ENCODE data around the gene NEGR1.

Gene NEGR1

GRCh38 chr1:71986160-71986559, 296.2 kb downstream of the NEGR1 start:
- Histone ChIP-seq H3K4me1 (ENCODE audit: control insufficient read depth, insufficient read depth, low read length) (peaks cover 5% of the 10 kb centered on the region), H3K4me3 (ENCODE audit: low read length) (no peak overlapping the region), H3K9ac (ENCODE audit: low read depth, low read length) (no peak overlapping the region), H3K4me2 (ENCODE audit: low read length) (no peak overlapping the region), H3K36me3 (ENCODE audit: insufficient read depth, low read length) (no peaks in the 10 kb centered on the region), H3K27me3 (ENCODE audit: control insufficient read depth, insufficient read depth, low read length) (no peaks in the 10 kb centered on the region), H3K9me3 (replicated peaks; ENCODE audit: low read length) (no peaks in the 10 kb centered on the region)

GRCh38 chr1:71980556-71980955, 301.8 kb downstream of the NEGR1 start:
- no peak overlapping the region for H3K9ac ChIP-seq (ENCODE audit: low read depth, low read length)
- H3K4me2 ChIP-seq (ENCODE audit: low read length) = no peak overlapping the region
- H3K4me1 ChIP-seq (ENCODE audit: control insufficient read depth, insufficient read depth, low read length) = no peaks in the 10 kb centered on the region
- no peaks in the 10 kb centered on the region for H3K36me3 ChIP-seq (ENCODE audit: insufficient read depth, low read length)
- H3K9me3 ChIP-seq (replicated peaks; ENCODE audit: low read length) = no peaks in the 10 kb centered on the region
- no peak overlapping the region for H3K4me3 ChIP-seq (ENCODE audit: low read length)
- H3K27me3 ChIP-seq (ENCODE audit: control insufficient read depth, insufficient read depth, low read length) = no peaks in the 10 kb centered on the region

- no peak overlapping the region for H3K4me2 ChIP-seq (ENCODE audit: low read length)
- no peaks in the 10 kb centered on the region for H3K9me3 ChIP-seq (replicated peaks; ENCODE audit: low read length)
- H3K27me3 ChIP-seq (ENCODE audit: control insufficient read depth, insufficient read depth, low read length) = no peaks in the 10 kb centered on the region
These were observed 302.5 kb downstream of the NEGR1 start for GRCh38 chr1:71979882-71980281.

GRCh38 chr1:71967670-71968069, 314.7 kb downstream of the NEGR1 start:
- no peaks in the 10 kb centered on the region for H3K9me3 ChIP-seq (replicated peaks; ENCODE audit: low read length)
- H3K4me3 ChIP-seq (ENCODE audit: low read length) = no peak overlapping the region
- H3K4me1 ChIP-seq (ENCODE audit: control insufficient read depth, insufficient read depth, low read length) = no peaks in the 10 kb centered on the region
- H3K9ac ChIP-seq (ENCODE audit: low read depth, low read length) = no peak overlapping the region
- H3K36me3 ChIP-seq (ENCODE audit: insufficient read depth, low read length) = no peaks in the 10 kb centered on the region
- H3K27me3 ChIP-seq (ENCODE audit: control insufficient read depth, insufficient read depth, low read length) = no peaks in the 10 kb centered on the region
- H3K4me2 ChIP-seq (ENCODE audit: low read length) = no peak overlapping the region

More at GRCh38 chr1:71979882-71980281, 302.5 kb downstream of the NEGR1 start:
- no peaks in the 10 kb centered on the region for H3K36me3 ChIP-seq (ENCODE audit: insufficient read depth, low read length)
- no peak overlapping the region for H3K4me3 ChIP-seq (ENCODE audit: low read length)
- H3K4me1 ChIP-seq (ENCODE audit: control insufficient read depth, insufficient read depth, low read length) = no peaks in the 10 kb centered on the region
- H3K9ac ChIP-seq (ENCODE audit: low read depth, low read length) = no peak overlapping the region

GRCh38 chr1:71964188-71964587, 318.2 kb downstream of the NEGR1 start:
- Histone ChIP-seq H3K9ac (ENCODE audit: low read depth, low read length) (no peak overlapping the region), H3K27me3 (ENCODE audit: control insufficient read depth, insufficient read depth, low read length) (no peaks in the 10 kb centered on the region), H3K4me1 (ENCODE audit: control insufficient read depth, insufficient read depth, low read length) (no peaks in the 10 kb centered on the region), H3K4me3 (ENCODE audit: low read length) (no peak overlapping the region), H3K9me3 (replicated peaks; ENCODE audit: low read length) (no peaks in the 10 kb centered on the region), H3K36me3 (ENCODE audit: insufficient read depth, low read length) (no peaks in the 10 kb centered on the region), H3K4me2 (ENCODE audit: low read length) (no peak overlapping the region)

- Histone ChIP-seq H3K36me3 (ENCODE audit: insufficient read depth, low read length) (no peaks in the 10 kb centered on the region), H3K4me1 (ENCODE audit: control insufficient read depth, insufficient read depth, low read length) (no peaks in the 10 kb centered on the region), H3K9ac (ENCODE audit: low read depth, low read length) (no peak overlapping the region), H3K27me3 (ENCODE audit: control insufficient read depth, insufficient read depth, low read length) (no peaks in the 10 kb centered on the region), H3K9me3 (replicated peaks; ENCODE audit: low read length) (no peaks in the 10 kb centered on the region), H3K4me3 (ENCODE audit: low read length) (no peak overlapping the region), H3K4me2 (ENCODE audit: low read length) (peak overlapping the region; percentile 47)
These were observed 325.6 kb downstream of the NEGR1 start for GRCh38 chr1:71956613-71957285.

GRCh38 chr1:71950579-71950978, 331.8 kb downstream of the NEGR1 start:
- H3K27me3 ChIP-seq (ENCODE audit: control insufficient read depth, insufficient read depth, low read length) = no peaks in the 10 kb centered on the region

GRCh38 chr1:71949681-71950080, 332.7 kb downstream of the NEGR1 start:
- Histone ChIP-seq H3K27me3 (ENCODE audit: control insufficient read depth, insufficient read depth, low read length) (no peaks in the 10 kb centered on the region), H3K9ac (ENCODE audit: low read depth, low read length) (no peak overlapping the region), H3K9me3 (replicated peaks; ENCODE audit: low read length) (no peaks in the 10 kb centered on the region), H3K4me2 (ENCODE audit: low read length) (no peak overlapping the region), H3K4me1 (ENCODE audit: control insufficient read depth, insufficient read depth, low read length) (no peaks in the 10 kb centered on the region), H3K36me3 (ENCODE audit: insufficient read depth, low read length) (no peaks in the 10 kb centered on the region), H3K4me3 (ENCODE audit: low read length) (no peak overlapping the region)

More at GRCh38 chr1:71950579-71950978, 331.8 kb downstream of the NEGR1 start:
- Histone ChIP-seq H3K9ac (ENCODE audit: low read depth, low read length) (no peak overlapping the region), H3K36me3 (ENCODE audit: insufficient read depth, low read length) (no peaks in the 10 kb centered on the region), H3K4me1 (ENCODE audit: control insufficient read depth, insufficient read depth, low read length) (no peaks in the 10 kb centered on the region), H3K4me2 (ENCODE audit: low read length) (no peak overlapping the region), H3K9me3 (replicated peaks; ENCODE audit: low read length) (no peaks in the 10 kb centered on the region), H3K4me3 (ENCODE audit: low read length) (no peak overlapping the region)

GRCh38 chr1:71948561-71948960, 333.8 kb downstream of the NEGR1 start:
- no peak overlapping the region for H3K4me2 ChIP-seq (ENCODE audit: low read length)
- no peaks in the 10 kb centered on the region for H3K27me3 ChIP-seq (ENCODE audit: control insufficient read depth, insufficient read depth, low read length)
- no peaks in the 10 kb centered on the region for H3K4me1 ChIP-seq (ENCODE audit: control insufficient read depth, insufficient read depth, low read length)
- no peaks in the 10 kb centered on the region for H3K9me3 ChIP-seq (replicated peaks; ENCODE audit: low read length)
- no peaks in the 10 kb centered on the region for H3K36me3 ChIP-seq (ENCODE audit: insufficient read depth, low read length)
- no peak overlapping the region for H3K9ac ChIP-seq (ENCODE audit: low read depth, low read length)
- no peak overlapping the region for H3K4me3 ChIP-seq (ENCODE audit: low read length)

- no peak overlapping the region for H3K4me2 ChIP-seq (ENCODE audit: low read length)
- no peaks in the 10 kb centered on the region for H3K4me1 ChIP-seq (ENCODE audit: control insufficient read depth, insufficient read depth, low read length)
- no peak overlapping the region for H3K4me3 ChIP-seq (ENCODE audit: low read length)
- no peak overlapping the region for H3K9ac ChIP-seq (ENCODE audit: low read depth, low read length)
- H3K36me3 ChIP-seq (ENCODE audit: insufficient read depth, low read length) = no peaks in the 10 kb centered on the region
- H3K9me3 ChIP-seq (replicated peaks; ENCODE audit: low read length) = no peaks in the 10 kb centered on the region
- H3K27me3 ChIP-seq (ENCODE audit: control insufficient read depth, insufficient read depth, low read length) = no peaks in the 10 kb centered on the region
These were observed 338.3 kb downstream of the NEGR1 start for GRCh38 chr1:71944006-71944405.

- Histone ChIP-seq H3K27me3 (ENCODE audit: control insufficient read depth, insufficient read depth, low read length) (no peaks in the 10 kb centered on the region), H3K9ac (ENCODE audit: low read depth, low read length) (no peak overlapping the region), H3K4me1 (ENCODE audit: control insufficient read depth, insufficient read depth, low read length) (no peaks in the 10 kb centered on the region), H3K4me3 (ENCODE audit: low read length) (no peak overlapping the region), H3K36me3 (ENCODE audit: insufficient read depth, low read length) (no peaks in the 10 kb centered on the region), H3K4me2 (ENCODE audit: low read length) (no peak overlapping the region), H3K9me3 (replicated peaks; ENCODE audit: low read length) (no peaks in the 10 kb centered on the region)
These were observed 342.1 kb downstream of the NEGR1 start for GRCh38 chr1:71940261-71940660.

- H3K27me3 ChIP-seq (ENCODE audit: control insufficient read depth, insufficient read depth, low read length) = no peaks in the 10 kb centered on the region
- H3K36me3 ChIP-seq (ENCODE audit: insufficient read depth, low read length) = no peaks in the 10 kb centered on the region
- no peak overlapping the region for H3K4me2 ChIP-seq (ENCODE audit: low read length)
- no peak overlapping the region for H3K4me3 ChIP-seq (ENCODE audit: low read length)
- no peaks in the 10 kb centered on the region for H3K9me3 ChIP-seq (replicated peaks; ENCODE audit: low read length)
- no peak overlapping the region for H3K9ac ChIP-seq (ENCODE audit: low read depth, low read length)
- peaks cover 4% of the 10 kb centered on the region for H3K4me1 ChIP-seq (ENCODE audit: control insufficient read depth, insufficient read depth, low read length)
These were observed 351.8 kb downstream of the NEGR1 start for GRCh38 chr1:71930511-71930910.
